ENCODE data around the gene DENND11.
"Not testable (repeated sequence)": the region's sequence is repeated elsewhere in the genome, so short reads cannot be mapped to it uniquely, and the experiment has no call there.

The DENND11 gene

DNA sequence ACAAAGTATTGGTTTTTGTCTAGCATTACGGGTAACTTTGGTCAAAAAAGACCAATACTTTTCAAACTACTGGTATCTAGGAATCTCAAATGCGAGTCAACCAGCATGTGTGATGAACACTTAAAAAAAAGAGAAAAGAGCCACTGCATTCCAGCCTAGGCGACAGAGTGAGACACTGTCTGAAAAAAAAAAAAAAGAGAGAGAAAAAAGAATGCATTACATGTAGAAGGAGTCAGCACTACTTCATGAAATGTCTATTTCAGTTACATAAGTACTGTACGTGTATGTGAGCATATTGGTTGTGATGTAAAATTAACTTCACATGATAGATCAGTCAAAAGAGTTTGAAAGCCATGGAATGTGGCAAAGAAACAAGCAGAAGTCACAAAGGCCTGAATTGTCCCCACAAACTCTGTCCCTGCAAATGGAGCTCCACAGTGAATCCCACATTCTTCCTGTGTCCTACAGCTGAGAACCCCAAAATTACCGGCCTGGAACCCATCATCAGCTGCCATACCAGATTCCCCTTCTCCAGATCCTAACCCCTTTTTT is 1.6 kb downstream of the DENND11 start:
- H3K36me3 Mint-ChIP-seq (ENCODE audit: low read depth), result peaks cover 14% of the 10 kb centered on the region
- H3K27ac Mint-ChIP-seq, result peak overlapping the region; percentile 76
- H3K4me3 Mint-ChIP-seq, result peak overlapping the region; percentile 81
- peaks cover 33% of the 10 kb centered on the region for H3K27me3 Mint-ChIP-seq (ENCODE audit: low read depth)
- H3K9me3 Mint-ChIP-seq, result no peaks in the 10 kb centered on the region
- H3K4me1 Mint-ChIP-seq (ENCODE audit: low read depth), result peaks cover 34% of the 10 kb centered on the region

DNA sequence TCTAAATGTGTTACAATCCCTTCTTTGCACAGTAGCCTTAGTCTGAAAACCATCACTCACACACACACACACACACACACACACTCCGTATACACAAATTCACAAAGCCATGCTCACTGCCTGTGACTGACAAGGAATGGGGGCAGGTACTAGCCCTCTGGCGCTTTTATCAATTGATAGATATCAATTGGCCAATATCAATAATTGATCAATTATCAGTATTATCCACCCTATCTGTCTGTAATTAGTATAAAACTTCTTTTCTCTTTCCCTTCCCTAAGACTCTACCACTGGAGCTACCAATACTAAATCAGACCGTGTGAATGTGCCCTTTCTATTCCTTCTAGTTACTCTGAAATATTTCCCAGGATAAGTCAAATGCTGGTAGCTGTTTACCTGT is 2.1 kb downstream of the DENND11 start:
- Mint-ChIP-seq H3K36me3 (ENCODE audit: low read depth) (peaks cover 14% of the 10 kb centered on the region), H3K9me3 (no peaks in the 10 kb centered on the region), H3K4me1 (ENCODE audit: low read depth) (peaks cover 34% of the 10 kb centered on the region), H3K4me3 (peak overlapping the region; percentile 81), H3K27me3 (ENCODE audit: low read depth) (peaks cover 28% of the 10 kb centered on the region), H3K27ac (no peak overlapping the region)

DNA sequence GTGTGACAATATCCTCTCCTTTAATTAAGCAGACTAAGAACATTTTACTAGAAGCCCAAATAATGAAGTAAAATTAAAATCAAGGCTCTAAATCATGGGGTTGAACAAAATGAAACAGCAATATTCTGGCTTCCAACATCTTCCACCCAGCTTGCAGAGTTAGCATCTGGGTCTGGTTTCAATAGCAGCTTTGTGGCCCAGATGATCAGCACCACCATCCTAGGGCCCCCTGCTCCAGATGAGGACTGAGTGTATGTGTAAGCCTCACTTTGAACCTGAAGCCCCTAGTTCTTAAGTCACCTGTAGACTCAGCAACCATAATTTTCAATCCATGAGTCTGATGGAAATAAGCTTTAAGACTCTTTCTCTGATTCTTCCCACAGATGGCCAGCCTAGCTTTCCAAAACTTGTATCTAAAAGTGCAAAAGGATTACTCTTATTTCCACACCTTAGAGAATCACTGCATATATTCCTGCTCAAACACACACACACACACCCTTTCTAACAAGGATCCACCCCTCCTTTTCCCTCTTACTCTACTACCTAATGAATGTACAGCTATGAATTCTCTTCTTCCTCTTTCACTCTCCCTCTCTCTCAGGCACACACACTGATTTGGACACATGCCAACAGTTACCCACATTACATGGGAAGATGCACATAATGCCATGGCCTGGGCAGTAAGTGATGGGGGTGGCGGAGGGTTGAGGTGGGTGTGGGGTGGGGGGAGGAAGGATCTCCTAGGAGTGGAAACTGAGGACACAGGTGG is 3.5 kb downstream of the DENND11 start:
- H3K4me1 Mint-ChIP-seq (ENCODE audit: low read depth), result peaks cover 34% of the 10 kb centered on the region

DNA sequence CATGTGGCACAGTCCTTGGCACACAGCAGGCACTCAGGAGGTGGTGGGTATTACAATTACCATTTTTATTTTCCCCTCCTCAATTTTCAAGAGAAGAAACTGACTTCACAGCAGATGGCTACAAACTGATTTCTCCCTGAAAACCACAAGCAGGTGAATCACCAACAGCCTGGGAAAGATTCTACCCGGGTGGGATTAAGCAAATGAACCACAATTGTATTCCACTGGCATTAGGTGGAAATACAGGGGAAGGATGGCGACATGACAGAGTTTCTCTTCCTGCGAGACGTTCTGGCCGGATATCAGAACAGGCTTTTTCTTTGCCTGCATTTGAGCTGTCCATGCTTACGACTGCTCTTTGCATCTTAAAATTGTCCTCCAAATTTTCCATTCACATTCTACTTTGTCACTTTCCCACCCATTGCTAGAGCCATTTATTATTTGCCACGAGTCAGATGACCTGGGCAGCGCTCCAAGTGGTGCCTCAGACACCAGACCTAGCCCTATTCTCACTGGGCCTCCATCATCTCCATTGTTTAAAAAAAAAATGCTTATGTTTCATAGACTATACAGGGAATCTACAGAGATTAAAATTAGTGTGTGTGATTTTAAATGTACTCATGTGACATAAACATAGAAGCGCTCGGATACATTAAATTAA is 4.6 kb downstream of the DENND11 start:
- Mint-ChIP-seq H3K4me3 (no peak overlapping the region), H3K36me3 (ENCODE audit: low read depth) (peaks cover 21% of the 10 kb centered on the region), H3K27me3 (ENCODE audit: low read depth) (peaks cover 6% of the 10 kb centered on the region), H3K27ac (no peak overlapping the region), H3K4me1 (ENCODE audit: low read depth) (peaks cover 30% of the 10 kb centered on the region), H3K9me3 (no peaks in the 10 kb centered on the region)

More for the DNA sequence above, 3.5 kb downstream of the DENND11 start:
- H3K36me3 Mint-ChIP-seq (ENCODE audit: low read depth), result peaks cover 19% of the 10 kb centered on the region
- H3K4me3 Mint-ChIP-seq, result no peak overlapping the region
- no peak overlapping the region for H3K27ac Mint-ChIP-seq
- peaks cover 17% of the 10 kb centered on the region for H3K27me3 Mint-ChIP-seq (ENCODE audit: low read depth)
- no peaks in the 10 kb centered on the region for H3K9me3 Mint-ChIP-seq

DNA sequence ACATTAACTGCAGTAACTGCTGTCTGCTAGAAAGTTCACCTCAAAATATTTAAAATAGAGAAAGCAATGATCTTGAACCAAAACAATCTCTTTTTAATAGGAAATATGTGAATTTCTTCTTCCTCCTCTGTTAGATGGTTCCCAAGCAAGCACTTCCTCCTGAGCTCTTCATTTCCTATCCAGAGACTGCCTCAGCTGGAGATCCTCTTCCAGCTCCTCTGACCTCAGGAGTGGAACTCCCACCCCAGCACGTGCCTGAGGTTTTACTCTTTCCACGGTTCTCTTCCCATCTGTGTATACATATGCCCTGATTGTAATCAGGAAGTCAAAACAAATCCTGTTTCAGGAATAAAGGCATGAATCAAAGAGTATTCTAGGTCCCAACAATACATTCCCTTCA is 5.6 kb downstream of the DENND11 start:
- Mint-ChIP-seq H3K4me3 (no peak overlapping the region), H3K27ac (no peak overlapping the region), H3K36me3 (ENCODE audit: low read depth) (peaks cover 21% of the 10 kb centered on the region), H3K9me3 (no peaks in the 10 kb centered on the region), H3K27me3 (ENCODE audit: low read depth) (peaks cover 5% of the 10 kb centered on the region), H3K4me1 (ENCODE audit: low read depth) (peaks cover 30% of the 10 kb centered on the region)

DNA sequence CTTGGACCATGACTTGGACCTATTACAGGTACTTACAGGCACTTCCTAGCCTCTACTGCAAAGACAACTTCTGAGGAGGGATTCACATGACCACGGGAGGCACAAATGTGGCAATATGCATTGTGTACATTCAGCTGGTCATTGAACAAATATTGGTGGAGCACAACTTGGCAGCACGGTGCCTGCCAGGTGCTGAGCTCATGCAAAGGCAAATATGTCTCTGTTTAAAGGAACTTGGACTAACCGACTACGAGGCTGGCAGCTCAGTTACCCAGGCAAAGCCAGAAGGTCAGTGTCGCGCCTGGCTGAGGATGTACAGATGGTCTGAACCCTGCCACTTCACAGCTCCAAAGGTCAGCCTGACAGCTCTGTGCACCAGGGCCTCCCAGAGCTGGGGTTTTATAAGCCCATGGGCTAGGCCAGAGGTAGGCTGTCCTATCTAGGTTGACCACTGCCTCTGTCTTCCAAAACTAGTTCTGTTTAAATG is 6.1 kb downstream of the DENND11 start:
- no peaks in the 10 kb centered on the region for H3K9me3 Mint-ChIP-seq
- no peak overlapping the region for H3K4me3 Mint-ChIP-seq
- peaks cover 4% of the 10 kb centered on the region for H3K27me3 Mint-ChIP-seq (ENCODE audit: low read depth)
- peaks cover 21% of the 10 kb centered on the region for H3K36me3 Mint-ChIP-seq (ENCODE audit: low read depth)
- H3K27ac Mint-ChIP-seq, result no peak overlapping the region
- H3K4me1 Mint-ChIP-seq (ENCODE audit: low read depth), result peaks cover 28% of the 10 kb centered on the region

DNA sequence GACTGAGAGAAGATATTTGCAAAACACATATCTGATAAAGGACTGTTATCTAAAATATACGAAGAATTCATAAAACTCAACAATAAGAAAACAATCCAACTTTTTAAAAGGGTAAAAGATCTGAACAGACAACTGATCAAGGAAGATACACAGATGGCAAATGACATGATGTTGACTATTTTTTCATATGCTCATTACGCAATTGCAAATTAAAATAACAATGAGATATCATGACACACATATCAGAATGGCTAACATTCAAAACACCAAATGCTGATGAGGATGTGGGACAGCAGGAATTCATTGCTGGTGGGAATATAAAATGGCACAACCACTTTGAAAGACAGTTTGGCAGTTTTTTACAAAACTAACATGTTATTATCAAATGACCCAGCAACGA is 8.9 kb downstream of the DENND11 start:
- Mint-ChIP-seq H3K4me1 (ENCODE audit: low read depth) (peaks cover 10% of the 10 kb centered on the region), H3K36me3 (ENCODE audit: low read depth) (peaks cover 19% of the 10 kb centered on the region)

DNA sequence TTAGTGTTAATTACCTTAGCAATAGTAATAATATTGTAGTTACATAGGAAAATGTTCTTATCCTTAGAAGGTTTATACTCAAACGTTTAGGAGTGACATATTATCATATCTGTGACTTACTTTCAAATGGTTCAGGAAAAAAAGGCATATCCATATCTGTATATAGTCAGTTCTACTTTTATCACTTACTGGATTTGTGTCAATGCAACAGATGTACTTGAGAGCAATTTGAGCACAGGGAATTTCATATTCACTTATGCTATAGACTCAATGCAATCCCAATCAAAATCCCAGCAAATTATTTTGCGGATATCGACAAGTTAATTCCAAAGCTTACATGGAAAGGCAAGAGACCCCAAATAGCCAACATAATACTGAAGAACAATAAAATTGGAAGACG is 10.0 kb downstream of the DENND11 start:
- peaks cover 13% of the 10 kb centered on the region for H3K4me1 Mint-ChIP-seq (ENCODE audit: low read depth)
- no peaks in the 10 kb centered on the region for H3K27me3 Mint-ChIP-seq (ENCODE audit: low read depth)
- peaks cover 17% of the 10 kb centered on the region for H3K36me3 Mint-ChIP-seq (ENCODE audit: low read depth)
- H3K4me3 Mint-ChIP-seq, result no peak overlapping the region
- H3K9me3 Mint-ChIP-seq, result no peaks in the 10 kb centered on the region
- H3K27ac Mint-ChIP-seq, result no peak overlapping the region

More for the DNA sequence above, 8.9 kb downstream of the DENND11 start:
- Mint-ChIP-seq H3K4me3 (no peak overlapping the region), H3K27ac (no peak overlapping the region), H3K9me3 (no peaks in the 10 kb centered on the region), H3K27me3 (ENCODE audit: low read depth) (no peaks in the 10 kb centered on the region)

DNA sequence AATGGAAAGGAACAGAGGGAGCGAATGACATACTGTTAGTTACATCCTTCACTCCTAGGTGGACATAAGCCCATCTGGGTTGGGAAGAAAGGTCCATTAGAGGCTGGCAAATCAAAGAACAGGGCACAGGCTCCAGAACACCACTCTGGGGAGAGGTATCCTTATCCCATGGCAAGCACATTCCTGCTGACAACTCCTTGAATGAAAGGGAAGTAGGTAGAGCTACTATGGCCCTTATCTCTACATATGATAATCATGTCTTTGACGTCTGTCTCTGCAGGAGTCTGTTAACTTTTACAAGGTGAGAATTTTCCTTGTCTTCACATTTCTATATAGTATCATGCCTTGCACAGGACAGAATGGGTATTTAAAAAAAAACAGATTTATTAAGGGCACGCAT is 10.4 kb downstream of the DENND11 start:
- Mint-ChIP-seq H3K36me3 (ENCODE audit: low read depth) (peaks cover 19% of the 10 kb centered on the region), H3K27me3 (ENCODE audit: low read depth) (no peaks in the 10 kb centered on the region), H3K9me3 (no peaks in the 10 kb centered on the region), H3K4me1 (ENCODE audit: low read depth) (peaks cover 9% of the 10 kb centered on the region), H3K4me3 (no peak overlapping the region), H3K27ac (no peak overlapping the region)

DNA sequence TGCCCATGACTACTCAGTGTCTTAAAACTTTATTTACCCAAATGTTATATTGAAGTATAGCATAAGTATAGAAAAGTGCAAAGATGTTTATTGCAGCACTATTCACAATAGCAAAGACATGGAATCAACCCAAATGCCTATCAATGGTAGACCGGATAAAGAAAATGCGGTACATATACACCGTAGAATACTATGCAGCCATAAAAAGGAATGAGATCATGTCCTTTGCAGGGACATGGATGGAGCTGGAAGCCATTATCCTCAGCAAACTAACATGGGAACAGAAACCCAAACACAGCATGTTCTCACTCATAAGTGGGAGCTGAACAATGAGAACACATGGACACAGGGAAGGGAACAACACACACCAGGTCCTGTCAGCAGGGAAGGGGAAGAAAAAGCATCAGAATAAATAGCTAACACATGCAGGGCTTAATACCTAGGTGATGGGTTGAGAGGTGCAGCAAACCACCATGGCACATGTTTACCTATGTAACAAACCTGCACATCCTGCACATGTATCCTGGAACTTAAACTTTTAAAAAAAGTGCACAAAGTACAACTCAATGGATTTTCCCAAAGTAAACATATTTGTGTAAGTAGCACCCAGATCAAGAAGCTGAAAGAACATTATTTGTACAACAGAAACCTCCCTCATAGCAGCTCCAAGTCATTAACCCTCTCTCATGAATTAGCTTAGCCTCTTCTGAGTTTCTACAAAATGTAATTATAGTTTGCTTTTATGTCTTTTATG is 12.7 kb downstream of the DENND11 start:
- not testable (repeated sequence) for H3K27ac Mint-ChIP-seq; H3K9me3 Mint-ChIP-seq; H3K27me3 Mint-ChIP-seq (ENCODE audit: low read depth); H3K4me1 Mint-ChIP-seq (ENCODE audit: low read depth); H3K4me3 Mint-ChIP-seq
- peaks cover 27% of the 10 kb centered on the region for H3K36me3 Mint-ChIP-seq (ENCODE audit: low read depth)

DNA sequence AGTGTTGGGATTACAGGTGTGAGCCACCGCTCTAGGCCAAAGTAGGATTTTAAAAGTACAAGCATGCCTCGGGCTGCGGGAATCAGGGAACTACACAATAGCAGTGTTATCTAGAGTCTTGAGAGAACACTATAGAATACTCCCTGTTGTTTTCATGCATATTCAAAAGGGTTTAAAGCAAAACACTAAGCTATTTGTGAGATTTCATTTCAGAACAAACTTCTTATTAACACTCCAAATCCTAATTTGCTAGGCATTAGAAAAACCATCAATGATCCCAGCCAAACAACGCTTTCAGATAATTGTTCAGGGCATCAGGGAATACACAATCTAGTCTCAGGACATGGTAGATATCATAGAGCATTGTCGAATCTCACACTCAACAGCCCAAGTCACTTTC is 13.9 kb downstream of the DENND11 start:
- peaks cover 29% of the 10 kb centered on the region for H3K36me3 Mint-ChIP-seq (ENCODE audit: low read depth)
- H3K27ac Mint-ChIP-seq, result no peak overlapping the region
- H3K27me3 Mint-ChIP-seq (ENCODE audit: low read depth), result no peaks in the 10 kb centered on the region
- peaks cover 10% of the 10 kb centered on the region for H3K4me1 Mint-ChIP-seq (ENCODE audit: low read depth)
- H3K9me3 Mint-ChIP-seq, result no peaks in the 10 kb centered on the region
- no peak overlapping the region for H3K4me3 Mint-ChIP-seq

DNA sequence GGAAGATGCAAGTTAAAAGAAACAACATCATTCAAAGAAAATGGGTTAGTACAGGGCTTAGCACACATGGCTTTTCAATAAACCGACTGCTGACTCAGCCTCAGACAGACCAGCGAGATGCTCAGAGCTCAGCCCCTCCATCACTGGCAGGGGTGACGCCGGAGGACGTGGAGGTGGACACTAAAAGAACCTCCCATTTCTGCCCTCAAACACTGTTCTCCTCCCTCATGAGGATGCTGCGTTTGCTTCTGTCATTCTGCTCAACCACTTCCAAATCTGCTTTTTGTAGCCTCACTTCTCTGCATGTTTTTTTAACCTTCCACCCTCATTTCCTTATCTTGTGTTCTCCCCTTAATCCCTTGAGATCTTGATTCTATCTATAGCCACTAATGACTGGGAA is 15.3 kb downstream of the DENND11 start:
- H3K36me3 Mint-ChIP-seq (ENCODE audit: low read depth), result peaks cover 39% of the 10 kb centered on the region
- H3K27ac Mint-ChIP-seq, result peak overlapping the region; percentile 8
- no peaks in the 10 kb centered on the region for H3K9me3 Mint-ChIP-seq
- no peaks in the 10 kb centered on the region for H3K27me3 Mint-ChIP-seq (ENCODE audit: low read depth)
- H3K4me1 Mint-ChIP-seq (ENCODE audit: low read depth), result peaks cover 12% of the 10 kb centered on the region
- no peak overlapping the region for H3K4me3 Mint-ChIP-seq

DNA sequence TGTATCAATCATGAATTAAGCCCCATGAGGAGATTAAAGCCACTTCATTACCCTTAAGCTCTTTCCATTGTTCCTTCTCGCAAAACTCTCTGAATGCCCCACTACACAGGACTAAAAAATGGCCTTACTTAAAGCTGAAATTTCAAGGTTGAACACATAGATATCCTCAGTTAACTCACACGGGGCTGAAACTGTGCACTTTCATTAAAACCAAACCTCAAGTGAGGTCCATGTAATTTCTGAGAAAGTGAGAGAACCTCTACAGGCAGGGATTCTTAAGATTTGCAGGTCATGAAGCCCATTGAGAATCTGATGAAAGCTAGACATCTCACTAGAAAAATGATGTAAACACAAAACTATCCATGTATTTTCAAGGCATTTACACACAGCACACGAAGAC is 15.9 kb downstream of the DENND11 start:
- Mint-ChIP-seq H3K36me3 (ENCODE audit: low read depth) (peaks cover 45% of the 10 kb centered on the region), H3K27me3 (ENCODE audit: low read depth) (no peaks in the 10 kb centered on the region), H3K4me1 (ENCODE audit: low read depth) (peaks cover 15% of the 10 kb centered on the region), H3K27ac (no peak overlapping the region), H3K4me3 (no peak overlapping the region), H3K9me3 (no peaks in the 10 kb centered on the region)

DNA sequence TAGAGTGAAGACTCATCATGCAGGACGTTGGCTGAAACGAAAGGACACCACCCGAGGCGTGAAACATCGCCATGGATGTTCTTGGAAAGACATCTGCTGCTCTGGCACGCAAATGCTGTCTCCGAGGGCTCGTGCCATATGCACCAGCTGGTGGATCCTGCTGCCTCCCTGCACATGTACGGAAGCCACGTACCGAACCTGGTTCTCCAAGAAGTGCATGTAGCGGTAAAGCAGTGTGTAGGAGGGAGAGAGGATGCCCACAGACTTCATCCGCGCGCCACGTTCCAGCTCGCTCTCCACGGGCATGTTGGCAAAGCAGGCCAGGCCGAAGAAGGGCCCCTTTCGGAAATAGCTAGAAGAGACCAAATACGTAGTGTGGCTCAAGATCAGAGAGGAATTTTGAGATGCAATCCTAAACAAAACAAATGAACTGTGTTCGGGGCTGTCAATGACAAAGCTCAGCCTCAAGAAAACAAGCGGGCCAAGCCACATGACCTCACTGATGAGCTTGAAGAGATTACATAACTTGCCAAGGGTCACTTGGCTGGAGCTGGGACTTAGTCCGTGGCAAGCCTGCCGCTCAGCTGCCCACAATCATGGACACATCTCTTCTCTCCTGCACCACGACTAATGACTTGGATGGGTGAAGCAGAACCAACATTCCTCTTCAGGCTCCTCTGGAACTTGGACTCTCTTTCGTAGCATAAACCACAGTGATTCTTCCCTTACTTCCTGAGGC is 16.5 kb downstream of the DENND11 start:
- no peaks in the 10 kb centered on the region for H3K9me3 Mint-ChIP-seq
- no peak overlapping the region for H3K4me3 Mint-ChIP-seq
- H3K27ac Mint-ChIP-seq, result no peak overlapping the region
- no peaks in the 10 kb centered on the region for H3K27me3 Mint-ChIP-seq (ENCODE audit: low read depth)
- H3K4me1 Mint-ChIP-seq (ENCODE audit: low read depth), result peaks cover 15% of the 10 kb centered on the region
- peaks cover 50% of the 10 kb centered on the region for H3K36me3 Mint-ChIP-seq (ENCODE audit: low read depth)
